ENCODE measurements around the gene CENPO. TPM values are rescaled to one million over a fixed set of nuclear protein-coding genes. Genes with fewer than 3 reads are reported as not detected.

Gene CENPO
- total and polyA plus RNA-seq, 4 donors: 2.0 to 4.0 (median 2.9) TPM

DNA sequence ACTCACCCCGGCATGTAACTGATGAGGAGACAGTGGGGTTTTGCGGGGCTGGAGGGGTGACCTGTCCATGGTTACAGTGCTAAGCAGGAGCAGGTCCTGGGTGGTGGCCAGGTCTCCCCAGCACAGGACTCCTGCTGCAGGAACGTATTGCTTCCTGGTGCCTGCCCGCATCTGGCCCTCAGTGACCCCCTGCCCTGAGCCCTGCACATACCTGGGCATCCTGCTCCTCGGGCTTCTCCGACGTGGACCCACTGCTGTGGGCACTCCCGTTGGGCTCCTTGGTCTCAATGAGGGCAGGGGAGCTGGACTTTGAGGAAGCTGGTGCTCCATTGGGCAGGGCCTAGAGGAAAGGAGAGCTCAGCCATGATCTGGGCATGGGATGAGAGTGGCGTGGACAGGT is 43.5 kb downstream of the CENPO start:
- intact Hi-C loops (cut with DNase I): no loop called here
- Histone ChIP-seq H3K36me3 (ENCODE audit: control insufficient read depth in 1 of 2, insufficient read depth in 2 of 2, low read length in 1 of 2) (peaks cover 0 to 1% of the 10 kb centered on the region in 2 donors), H3K9me3 (ENCODE audit: control insufficient read depth, low read length) (no peaks in the 10 kb centered on the region), H3K4me1 (ENCODE audit: control insufficient read depth in 1 of 2, insufficient read depth in 2 of 2, low read length in 2 of 2) (no peaks in the 10 kb centered on the region), H3K27ac (ENCODE audit: low read depth in 1 of 2, low read length in 2 of 2) (no peak overlapping the region), H3K4me3 (ENCODE audit: low read length in 2 of 2) (no peak overlapping the region), H3K27me3 (ENCODE audit: control insufficient read depth in 1 of 2, insufficient read depth in 2 of 2, low read length in 1 of 2) (no peaks in the 10 kb centered on the region)
- ATAC-seq (ENCODE audit: low FRiP score) (no peak), DNase-seq (peak in 1 of 2 donors; percentile 67)
- WGBS, 2 donors: 92 to 93% methylated on average over 9 of the region's 9 CpGs

DNA sequence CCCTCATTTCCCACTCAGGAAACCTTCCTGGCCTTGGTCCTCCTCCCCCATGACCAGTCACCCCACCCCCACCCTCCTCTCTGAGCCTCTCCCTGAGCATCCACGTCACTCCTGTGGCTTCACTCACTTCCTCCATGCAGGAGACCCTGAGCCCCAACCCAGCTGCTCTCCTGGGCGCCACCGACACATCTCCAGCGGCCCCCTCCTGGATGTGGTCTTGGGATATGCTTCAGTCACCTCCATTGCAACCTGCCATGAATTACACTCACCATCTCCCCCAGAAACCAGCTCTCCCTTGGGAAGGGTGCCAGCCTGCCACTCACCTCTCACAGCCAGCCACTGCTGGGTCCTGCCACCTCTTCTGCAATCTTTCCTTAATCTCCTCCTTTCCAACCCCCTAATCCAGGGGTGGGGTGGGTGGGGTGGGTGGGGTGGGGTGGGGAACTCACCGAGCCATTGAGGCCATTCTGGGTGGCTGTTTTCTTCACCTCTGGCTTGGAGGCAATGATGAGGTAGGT is 44.8 kb downstream of the CENPO start:
- no peak for ATAC-seq (ENCODE audit: low FRiP score)
- Histone ChIP-seq H3K36me3 (ENCODE audit: control insufficient read depth in 1 of 2, insufficient read depth in 2 of 2, low read length in 1 of 2) (peaks cover 0 to 3% of the 10 kb centered on the region in 2 donors), H3K27ac (ENCODE audit: low read depth in 1 of 2, low read length in 2 of 2) (no peak overlapping the region), H3K4me1 (ENCODE audit: control insufficient read depth in 1 of 2, insufficient read depth in 2 of 2, low read length in 2 of 2) (no peaks in the 10 kb centered on the region), H3K9me3 (ENCODE audit: control insufficient read depth, low read length) (no peaks in the 10 kb centered on the region), H3K4me3 (ENCODE audit: low read length in 2 of 2) (no peak overlapping the region), H3K27me3 (ENCODE audit: control insufficient read depth in 1 of 2, insufficient read depth in 2 of 2, low read length in 1 of 2) (no peaks in the 10 kb centered on the region)
- no peak for DNase-seq
- intact Hi-C loops (cut with DNase I): no loop called here
- 90 to 93% methylated on average over 5 of the region's 5 CpGs for WGBS, 2 donors

DNA sequence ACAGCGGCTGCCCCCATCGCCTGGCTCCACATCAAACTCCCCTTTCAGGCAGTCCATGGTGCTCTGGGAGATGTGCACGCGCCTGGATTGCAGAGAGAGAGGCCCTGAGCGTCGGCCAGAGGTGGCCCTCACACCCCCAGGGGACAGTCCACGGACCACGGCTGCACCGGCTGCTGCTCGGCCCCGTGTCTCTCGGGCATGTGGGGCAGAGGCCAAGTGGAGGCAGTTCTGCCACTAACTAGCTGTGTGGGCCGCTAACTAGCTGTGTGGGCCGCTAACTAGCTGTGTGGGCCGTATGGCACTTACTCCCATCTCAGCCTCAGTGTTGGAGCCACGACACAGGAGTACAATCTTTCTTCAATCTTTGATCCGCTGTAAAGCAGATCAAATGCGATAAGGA is 45.3 kb downstream of the CENPO start:
- DNase-seq (no peak), ATAC-seq (ENCODE audit: low FRiP score) (no peak)
- no peak overlapping the region for H3K4me3 ChIP-seq (ENCODE audit: low read length in 2 of 2)
- intact Hi-C loops (cut with DNase I): no loop called here
- H3K36me3 ChIP-seq (ENCODE audit: control insufficient read depth in 1 of 2, insufficient read depth in 2 of 2, low read length in 1 of 2): peaks cover 0 to 3% of the 10 kb centered on the region in 2 donors
- no peaks in the 10 kb centered on the region for H3K9me3 ChIP-seq (ENCODE audit: control insufficient read depth, low read length)
- H3K4me1 ChIP-seq (ENCODE audit: control insufficient read depth in 1 of 2, insufficient read depth in 2 of 2, low read length in 2 of 2): no peaks in the 10 kb centered on the region
- 91 to 94% methylated on average over 18 of the region's 18 CpGs for WGBS, 2 donors
- no peaks in the 10 kb centered on the region for H3K27me3 ChIP-seq (ENCODE audit: control insufficient read depth in 1 of 2, insufficient read depth in 2 of 2, low read length in 1 of 2)
- no peak overlapping the region for H3K27ac ChIP-seq (ENCODE audit: low read depth in 1 of 2, low read length in 2 of 2)

DNA sequence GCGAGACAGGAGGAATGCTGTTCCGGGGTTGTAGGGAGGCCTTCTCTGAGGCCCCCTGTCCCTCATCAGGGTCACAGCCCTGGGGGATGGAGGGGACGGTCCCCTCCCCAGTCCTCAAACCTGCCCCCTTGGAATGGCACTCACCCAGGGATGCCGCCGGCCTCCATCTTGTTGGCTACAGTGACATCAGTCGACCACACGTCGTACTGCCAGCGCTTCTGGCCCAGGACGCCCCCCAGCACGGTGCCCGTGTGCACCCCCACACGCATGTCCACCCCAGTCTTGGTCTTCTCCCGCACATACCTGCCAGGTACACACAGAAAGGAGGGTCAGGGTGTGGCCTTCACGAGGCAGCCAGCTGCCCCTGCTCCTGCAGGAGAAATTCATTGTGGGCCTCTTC is 46.5 kb downstream of the CENPO start:
- Histone ChIP-seq H3K4me1 (ENCODE audit: control insufficient read depth in 1 of 2, insufficient read depth in 2 of 2, low read length in 2 of 2) (no peaks in the 10 kb centered on the region), H3K36me3 (ENCODE audit: control insufficient read depth in 1 of 2, insufficient read depth in 2 of 2, low read length in 1 of 2) (peaks cover 0 to 3% of the 10 kb centered on the region in 2 donors), H3K4me3 (ENCODE audit: low read length in 2 of 2) (no peak overlapping the region), H3K9me3 (ENCODE audit: control insufficient read depth, low read length) (no peaks in the 10 kb centered on the region), H3K27ac (ENCODE audit: low read depth in 1 of 2, low read length in 2 of 2) (no peak overlapping the region), H3K27me3 (ENCODE audit: control insufficient read depth in 1 of 2, insufficient read depth in 2 of 2, low read length in 1 of 2) (no peaks in the 10 kb centered on the region)
- WGBS, 2 donors: 95% methylated on average over 15 of the region's 15 CpGs
- intact Hi-C loops (cut with DNase I): no loop called here
- no peak for ATAC-seq (ENCODE audit: low FRiP score)
- DNase-seq: no peak

DNA sequence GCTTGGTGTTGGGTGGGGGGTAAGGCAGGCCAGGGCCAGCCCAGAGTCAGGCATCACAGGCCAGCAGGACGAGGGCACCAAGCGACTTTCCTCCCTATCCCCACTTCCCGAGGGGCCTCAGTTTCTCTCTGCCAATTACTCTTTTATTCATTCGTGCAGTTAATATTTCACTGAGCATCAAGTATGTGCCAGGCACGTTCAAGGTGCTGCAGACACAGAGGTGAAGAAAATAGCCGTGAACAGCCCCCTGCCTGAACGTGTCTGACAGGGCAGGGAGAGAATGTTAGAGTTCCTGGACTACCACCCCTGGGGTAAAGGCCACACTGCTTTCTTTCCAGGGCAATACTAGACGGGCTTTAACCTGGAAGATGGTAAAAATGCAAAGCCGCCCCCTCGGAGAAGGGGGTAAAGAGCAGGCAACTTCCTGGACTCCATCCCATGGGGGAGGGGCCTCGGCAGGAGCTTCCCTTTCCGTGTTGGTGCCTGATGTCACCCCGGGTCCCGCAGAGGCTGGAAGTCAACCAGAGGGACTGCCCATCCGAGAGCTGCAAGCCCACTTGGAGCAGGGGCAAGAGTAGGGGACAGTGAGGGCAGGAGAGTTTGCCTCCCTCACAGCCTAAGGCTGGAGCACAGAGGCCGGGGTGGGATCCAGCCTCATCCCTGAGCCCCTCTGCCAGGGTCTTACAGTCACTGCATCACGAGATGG is 47.1 kb downstream of the CENPO start:
- 72 to 81% methylated on average over 17 of the region's 17 CpGs for WGBS, 2 donors
- DNase-seq: peak in 1 of 2 donors; percentile 52
- H3K27ac ChIP-seq (ENCODE audit: low read depth in 1 of 2, low read length in 2 of 2): no peak overlapping the region

DNA sequence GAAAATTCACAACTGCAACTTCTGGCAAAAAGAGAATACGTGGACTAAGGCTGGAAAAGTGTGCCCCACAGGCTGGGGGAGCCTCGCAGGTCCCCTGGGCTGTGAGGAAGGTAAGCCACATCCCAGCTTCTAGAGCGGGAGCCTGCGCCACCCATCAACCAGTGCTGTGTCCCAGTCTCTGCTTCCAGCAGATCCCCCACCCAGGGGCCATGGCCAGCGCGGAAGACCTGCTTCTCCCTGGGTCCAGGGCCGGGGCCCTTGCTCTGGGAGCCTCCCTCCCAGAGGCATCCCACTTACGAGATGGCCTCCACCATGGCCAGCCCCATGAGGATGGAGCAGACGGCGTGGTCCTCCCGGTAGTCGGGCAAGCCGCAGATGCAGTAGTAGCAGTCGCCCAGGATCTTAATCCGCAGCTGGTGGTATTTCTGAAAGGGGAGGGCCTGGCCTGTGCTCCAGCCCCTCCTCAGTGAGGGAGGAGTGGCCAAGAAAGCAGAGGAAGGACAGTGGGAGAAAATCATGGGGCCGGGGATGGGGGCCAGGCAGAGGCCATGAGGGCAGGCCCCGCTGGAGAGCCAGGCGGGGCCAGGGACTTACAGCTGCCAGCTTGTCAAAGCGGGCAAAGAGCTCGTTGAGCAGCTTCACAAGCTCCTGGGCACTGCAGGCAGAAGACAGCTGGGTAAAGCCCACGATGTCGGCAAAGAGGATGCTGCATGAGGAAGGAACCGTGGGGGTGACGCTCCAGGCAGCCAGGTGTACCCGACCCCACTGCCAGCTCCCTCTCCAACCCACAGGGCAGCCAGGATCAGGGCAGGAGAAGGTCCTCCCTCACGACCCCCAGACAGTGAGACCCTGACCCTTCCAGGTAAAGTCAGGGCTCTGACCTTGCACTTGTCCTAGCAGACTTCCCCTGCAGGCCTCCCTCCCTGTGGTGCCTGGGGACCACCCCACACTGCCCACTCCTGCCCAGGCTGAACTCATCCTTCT is 48.0 kb downstream of the CENPO start:
- no peak overlapping the region for H3K4me3 ChIP-seq (ENCODE audit: low read length in 2 of 2)
- intact Hi-C loops (cut with DNase I): no loop called here
- no peaks in the 10 kb centered on the region for H3K4me1 ChIP-seq (ENCODE audit: control insufficient read depth in 1 of 2, insufficient read depth in 2 of 2, low read length in 2 of 2)
- H3K27me3 ChIP-seq (ENCODE audit: control insufficient read depth in 1 of 2, insufficient read depth in 2 of 2, low read length in 1 of 2): no peaks in the 10 kb centered on the region
- no peaks in the 10 kb centered on the region for H3K9me3 ChIP-seq (ENCODE audit: control insufficient read depth, low read length)
- ATAC-seq (ENCODE audit: low FRiP score) (no peak), DNase-seq (peak in 1 of 2 donors; percentile 69)
- peaks cover 0 to 2% of the 10 kb centered on the region in 2 donors for H3K36me3 ChIP-seq (ENCODE audit: control insufficient read depth in 1 of 2, insufficient read depth in 2 of 2, low read length in 1 of 2)
- WGBS, 2 donors: 92 to 93% methylated on average over 26 of the region's 26 CpGs
- H3K27ac ChIP-seq (ENCODE audit: low read depth in 1 of 2, low read length in 2 of 2): no peak overlapping the region

More for the DNA sequence above, 47.1 kb downstream of the CENPO start:
- Histone ChIP-seq H3K36me3 (ENCODE audit: control insufficient read depth in 1 of 2, insufficient read depth in 2 of 2, low read length in 1 of 2) (peaks cover 0 to 3% of the 10 kb centered on the region in 2 donors), H3K9me3 (ENCODE audit: control insufficient read depth, low read length) (no peaks in the 10 kb centered on the region), H3K4me1 (ENCODE audit: control insufficient read depth in 1 of 2, insufficient read depth in 2 of 2, low read length in 2 of 2) (no peaks in the 10 kb centered on the region), H3K4me3 (ENCODE audit: low read length in 2 of 2) (no peak overlapping the region), H3K27me3 (ENCODE audit: control insufficient read depth in 1 of 2, insufficient read depth in 2 of 2, low read length in 1 of 2) (no peaks in the 10 kb centered on the region)
- no peak for ATAC-seq (ENCODE audit: low FRiP score)
- intact Hi-C loops (cut with DNase I): no loop called here

DNA sequence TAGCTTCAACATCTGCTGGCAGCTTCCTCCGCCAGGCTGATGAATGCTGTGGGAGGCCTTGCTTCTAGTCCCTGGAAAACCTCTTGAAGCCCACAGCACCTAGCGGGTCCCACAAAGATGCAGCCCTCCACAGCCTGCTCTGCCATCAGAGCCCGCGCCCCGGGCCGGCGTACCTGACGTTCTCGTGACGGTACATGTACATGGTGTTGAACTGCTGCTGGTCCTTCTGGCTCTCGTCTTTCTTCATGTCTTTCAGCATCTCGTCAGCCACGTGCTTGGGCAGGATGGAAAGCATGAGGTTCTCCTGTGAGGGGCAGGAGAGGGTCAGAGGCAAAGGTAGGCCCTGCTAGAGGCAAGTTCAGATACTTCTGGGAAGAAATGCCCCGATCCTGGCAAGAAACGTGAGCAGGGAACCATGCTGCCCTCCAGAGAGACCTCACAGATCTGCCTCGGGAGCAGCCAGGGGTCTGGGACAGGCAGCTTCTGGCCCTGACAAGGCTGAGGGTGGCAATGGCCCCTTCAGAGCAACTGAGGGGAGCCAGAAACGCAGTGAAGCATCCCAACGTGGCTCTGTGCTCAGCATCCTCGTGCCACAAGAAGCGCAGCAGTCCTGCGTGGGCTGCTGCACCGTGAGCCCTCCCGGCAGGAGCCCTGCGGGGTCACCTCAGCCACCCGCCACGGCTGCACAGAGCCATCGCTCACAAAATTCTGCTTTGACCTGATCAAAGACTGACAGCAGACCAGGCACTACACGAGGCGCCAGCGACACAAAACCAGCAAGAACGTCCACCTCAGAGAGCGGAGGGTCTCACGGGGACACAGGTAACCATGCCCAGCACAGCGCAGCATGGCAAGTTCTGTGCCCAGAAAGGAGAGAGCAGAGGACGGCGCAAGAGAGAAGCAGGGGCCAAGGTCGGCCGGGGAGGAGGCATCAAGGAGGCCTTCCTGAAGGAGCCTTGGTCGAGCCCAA is 49.1 kb downstream of the CENPO start:
- H3K9me3 ChIP-seq (ENCODE audit: control insufficient read depth, low read length): no peaks in the 10 kb centered on the region
- ATAC-seq (ENCODE audit: low FRiP score) (no peak), DNase-seq (peak in 1 of 2 donors; percentile 70)
- 96 to 97% methylated on average over 39 of the region's 39 CpGs for WGBS, 2 donors
- no peak overlapping the region for H3K4me3 ChIP-seq (ENCODE audit: low read length in 2 of 2)
- peaks cover 0 to 2% of the 10 kb centered on the region in 2 donors for H3K36me3 ChIP-seq (ENCODE audit: control insufficient read depth in 1 of 2, insufficient read depth in 2 of 2, low read length in 1 of 2)
- no peaks in the 10 kb centered on the region for H3K27me3 ChIP-seq (ENCODE audit: control insufficient read depth in 1 of 2, insufficient read depth in 2 of 2, low read length in 1 of 2)
- no peak overlapping the region for H3K27ac ChIP-seq (ENCODE audit: low read depth in 1 of 2, low read length in 2 of 2)
- H3K4me1 ChIP-seq (ENCODE audit: control insufficient read depth in 1 of 2, insufficient read depth in 2 of 2, low read length in 2 of 2): no peaks in the 10 kb centered on the region
- intact Hi-C loops (cut with DNase I): no loop called here

DNA sequence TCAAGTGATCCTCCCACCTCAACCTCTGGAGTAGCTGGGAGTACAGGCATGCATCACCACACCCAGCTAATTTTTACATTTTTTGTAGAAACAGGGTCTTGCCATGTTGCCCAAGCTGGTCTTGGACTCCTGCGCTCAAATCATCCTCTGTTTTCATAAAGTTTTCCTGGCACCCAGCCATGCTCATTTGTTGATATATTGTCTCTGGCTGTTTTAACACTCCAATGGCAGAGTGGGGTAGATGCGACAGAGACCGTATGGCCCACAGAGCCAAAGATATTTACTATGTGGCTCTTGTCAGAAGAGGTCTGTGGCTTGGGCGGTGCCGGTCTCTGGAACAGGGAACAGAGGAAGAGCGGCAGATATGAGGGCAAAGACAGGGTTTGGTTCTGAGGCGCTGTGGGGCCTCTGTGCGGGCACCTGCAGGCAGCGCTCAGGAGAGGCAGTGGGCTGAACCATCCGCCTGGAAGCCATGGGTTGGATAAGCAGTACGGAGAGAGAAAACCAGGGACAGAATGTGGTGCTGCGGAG is 50.2 kb downstream of the CENPO start:
- ATAC-seq (ENCODE audit: low FRiP score): no peak

More for the DNA sequence above, 50.2 kb downstream of the CENPO start:
- intact Hi-C loops (cut with DNase I): no loop called here
- Histone ChIP-seq H3K4me1 (ENCODE audit: control insufficient read depth in 1 of 2, insufficient read depth in 2 of 2, low read length in 2 of 2) (no peaks in the 10 kb centered on the region), H3K36me3 (ENCODE audit: control insufficient read depth in 1 of 2, insufficient read depth in 2 of 2, low read length in 1 of 2) (peaks cover 0 to 2% of the 10 kb centered on the region in 2 donors), H3K4me3 (ENCODE audit: low read length in 2 of 2) (no peak overlapping the region), H3K9me3 (ENCODE audit: control insufficient read depth, low read length) (no peaks in the 10 kb centered on the region), H3K27ac (ENCODE audit: low read depth in 1 of 2, low read length in 2 of 2) (no peak overlapping the region), H3K27me3 (ENCODE audit: control insufficient read depth in 1 of 2, insufficient read depth in 2 of 2, low read length in 1 of 2) (no peaks in the 10 kb centered on the region)
- 95% methylated on average over 12 of the region's 12 CpGs for WGBS, 2 donors
- DNase-seq: peak in 1 of 2 donors; percentile 45
